GM10847 (cell line): ENCODE results near the gene UNC45A.
A peak's percentile ranks its signal among the peaks of the same experiment; 100 is the strongest.

Experiments used
- POLR2A ChIP-seq: IDR thresholded peaks from 2 replicates; pipeline ENCODE4 v1.6.1; 2011; ENCODE audit not compliant: insufficient read length; ENCODE audit errors: extremely low read depth

The UNC45A gene

GRCh38 chr15:90934949-90935751 is at the start of gene UNC45A:
TSS of gene UNC45A (plus strand) at chr15:90935285. CDS start at chr15:90935325, 40 bp downstream.
- peak; percentile 29 for TF ChIP-seq POLR2A

- TF ChIP-seq POLR2A, result no peak
Observed at GRCh38 chr15:90885432-90886290, 49.4 kb upstream of the UNC45A start.

GRCh38 chr15:90886291-90886614 is 48.8 kb upstream of the UNC45A start:
- no peak for TF ChIP-seq POLR2A

- no peak for TF ChIP-seq POLR2A
Observed at GRCh38 chr15:90887037-90887481, 48.0 kb upstream of the UNC45A start.

GRCh38 chr15:90889313-90889730 is 45.8 kb upstream of the UNC45A start:
- no peak for TF ChIP-seq POLR2A

- TF ChIP-seq POLR2A, result no peak
Observed at GRCh38 chr15:90889736-90890456, 45.2 kb upstream of the UNC45A start.

GRCh38 chr15:90890839-90891238 is 44.2 kb upstream of the UNC45A start:
- no peak for TF ChIP-seq POLR2A

GRCh38 chr15:90891346-90891949 is 43.6 kb upstream of the UNC45A start:
- no peak for TF ChIP-seq POLR2A

GRCh38 chr15:90892023-90892422 is 43.1 kb upstream of the UNC45A start:
- TF ChIP-seq POLR2A, result no peak

- no peak for TF ChIP-seq POLR2A
Observed at GRCh38 chr15:90892498-90893174, 42.4 kb upstream of the UNC45A start.

GRCh38 chr15:90893175-90894090 is 41.7 kb upstream of the UNC45A start:
- TF ChIP-seq POLR2A, result no peak

- TF ChIP-seq POLR2A, result no peak
Observed at GRCh38 chr15:90895571-90896117, 39.4 kb upstream of the UNC45A start.
